GM18861 (cell line): Measurements from ENCODE around the gene ZIC4.

Experiments
- ATAC-seq: cut with Tn5 transposase; IDR thresholded peaks from one replicate; pipeline ENCODE4 v1.9.1; 2021; ENCODE audit not compliant: unreplicated experiment

Gene ZIC4

DNA sequence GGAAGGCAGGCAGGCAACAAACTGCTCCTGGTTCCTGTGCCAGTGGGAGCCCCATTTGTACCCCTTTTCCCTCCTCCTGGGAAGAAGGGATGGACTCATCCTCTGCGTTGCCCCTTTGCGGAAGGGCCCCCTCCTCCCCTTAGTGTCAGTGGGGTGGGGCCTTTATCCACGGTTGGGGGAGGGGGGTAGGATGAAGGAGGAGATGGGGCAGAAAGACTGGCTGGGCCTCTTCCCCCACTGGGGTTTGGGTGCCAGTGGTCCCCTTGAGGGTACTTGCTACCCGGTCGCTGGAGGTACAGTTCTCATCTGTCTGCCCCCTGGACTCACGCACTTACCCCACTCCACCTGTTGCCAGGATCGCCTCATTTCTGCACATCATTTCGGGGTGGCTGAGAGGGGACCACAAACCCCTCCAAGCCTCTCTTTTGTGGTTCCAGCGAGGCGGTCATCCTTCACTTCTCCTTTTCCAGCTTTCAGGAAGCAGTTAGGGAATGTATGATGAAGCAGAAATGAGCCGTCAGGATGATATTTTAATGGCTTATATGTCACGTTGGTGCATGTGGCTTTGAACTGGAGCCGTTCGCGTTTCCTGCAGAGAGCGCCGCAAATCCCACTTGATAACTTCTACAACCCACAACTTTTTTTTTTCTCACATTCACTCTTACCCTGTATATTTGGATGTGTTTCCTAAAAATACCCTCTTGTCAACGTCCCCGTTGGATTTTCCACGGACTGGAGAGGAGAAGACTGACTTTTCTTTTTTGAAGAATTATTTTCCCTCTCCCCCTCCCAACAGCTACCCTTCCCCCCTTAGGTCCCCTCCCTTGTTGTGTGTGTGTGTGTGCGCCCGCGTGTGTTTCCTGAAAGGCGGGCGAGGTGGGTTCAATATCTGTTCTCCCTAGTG is at the start of gene ZIC4:
ZIC4 (minus strand) TSS at position 516 of the 904 bp plus-strand sequence. CDS start 3,746 bp downstream, outside the sequence.
- ATAC-seq = no peak

DNA sequence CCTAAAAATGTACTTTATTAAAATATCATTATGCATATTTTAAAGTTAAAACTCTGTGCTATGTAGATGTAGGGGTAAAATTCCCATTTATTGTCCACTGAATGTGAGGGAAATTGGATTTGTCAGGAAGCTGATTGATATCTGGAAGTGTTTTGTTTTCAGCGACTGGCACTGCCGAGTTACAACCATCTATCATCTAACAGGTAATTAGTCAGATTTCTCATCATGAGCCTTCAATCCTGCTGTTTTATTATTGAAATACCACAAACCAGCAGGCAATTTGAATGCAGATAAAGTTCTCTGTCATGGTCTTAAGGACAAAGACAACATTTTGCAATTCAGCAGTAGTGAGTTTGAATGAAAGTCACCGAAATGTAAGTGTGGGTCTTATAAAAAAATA is 43.3 kb upstream of the ZIC4 start:
- ATAC-seq = no peak

DNA sequence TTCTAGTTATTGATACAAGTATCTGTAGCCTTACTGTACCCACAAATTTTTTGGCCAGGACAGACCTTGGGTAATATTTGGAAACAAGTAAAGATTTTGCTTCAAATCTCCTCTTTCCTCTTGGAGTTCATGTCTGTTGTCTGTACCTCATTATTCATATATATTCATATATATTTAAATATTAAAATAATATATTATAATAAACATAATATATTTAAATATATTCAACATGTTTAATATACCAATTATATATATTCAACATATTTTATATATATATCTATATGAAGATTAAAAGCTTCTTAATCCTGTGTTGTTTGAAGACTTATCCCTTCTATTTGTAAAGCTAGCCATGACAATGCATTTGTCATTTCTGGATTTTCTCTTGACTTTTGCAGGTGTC is 40.9 kb upstream of the ZIC4 start:
- no peak for ATAC-seq

DNA sequence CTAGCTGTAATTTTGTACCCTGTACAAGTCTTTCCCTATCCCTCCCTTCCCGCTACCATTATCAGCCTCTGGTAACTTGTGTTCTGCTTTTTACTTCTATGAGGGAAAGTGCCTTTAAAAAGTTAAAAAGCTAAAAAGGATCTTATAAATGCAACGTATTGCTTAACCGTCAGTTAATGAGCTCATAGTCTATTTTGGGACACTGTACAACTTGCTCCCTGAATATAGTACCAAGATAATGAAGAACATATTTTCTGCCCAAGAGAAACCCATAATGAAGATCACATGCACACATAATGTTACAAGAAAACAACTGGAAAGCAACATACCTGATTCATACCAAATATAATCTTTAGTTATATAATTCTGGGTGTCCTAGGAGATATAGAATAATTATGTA is 25.4 kb upstream of the ZIC4 start:
- ATAC-seq = no peak

DNA sequence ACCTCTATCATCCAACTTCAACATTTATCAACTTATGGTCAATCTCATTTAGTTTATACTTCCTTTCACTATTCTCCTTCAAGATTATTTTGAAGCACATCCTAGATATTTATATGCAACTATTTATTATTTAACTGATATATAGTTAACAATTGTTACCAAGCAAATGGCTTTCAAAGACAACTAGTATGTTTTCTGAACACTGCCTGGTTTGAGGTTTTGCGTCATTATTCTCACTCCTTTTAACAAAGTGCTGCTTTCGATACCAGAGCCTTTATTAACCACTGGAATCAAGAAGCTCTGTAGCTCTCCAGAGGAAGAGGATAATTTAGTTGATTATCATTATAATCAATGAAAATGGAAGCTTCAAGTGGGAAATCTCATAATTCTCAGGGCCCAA is 22.4 kb upstream of the ZIC4 start:
- ATAC-seq = no peak

DNA sequence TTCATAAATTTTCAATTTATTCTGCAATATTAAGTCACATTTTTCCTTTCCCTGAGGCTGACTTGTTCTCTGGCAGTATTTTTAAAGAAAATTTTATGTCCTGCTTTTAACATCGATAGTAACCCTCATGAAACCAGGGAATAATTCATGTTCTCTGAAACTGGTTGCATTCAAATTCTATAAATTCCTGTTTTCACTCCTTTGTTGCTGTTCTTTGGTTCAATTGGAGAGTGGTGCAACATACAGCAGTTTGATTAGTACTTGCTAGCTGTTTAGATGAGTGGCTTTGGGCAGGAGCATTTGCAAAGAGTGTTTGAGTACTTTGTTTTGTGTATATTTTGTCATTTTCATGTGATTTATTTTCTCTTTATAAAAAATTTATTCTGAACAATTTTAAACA is 22.0 kb upstream of the ZIC4 start:
- ATAC-seq = no peak

DNA sequence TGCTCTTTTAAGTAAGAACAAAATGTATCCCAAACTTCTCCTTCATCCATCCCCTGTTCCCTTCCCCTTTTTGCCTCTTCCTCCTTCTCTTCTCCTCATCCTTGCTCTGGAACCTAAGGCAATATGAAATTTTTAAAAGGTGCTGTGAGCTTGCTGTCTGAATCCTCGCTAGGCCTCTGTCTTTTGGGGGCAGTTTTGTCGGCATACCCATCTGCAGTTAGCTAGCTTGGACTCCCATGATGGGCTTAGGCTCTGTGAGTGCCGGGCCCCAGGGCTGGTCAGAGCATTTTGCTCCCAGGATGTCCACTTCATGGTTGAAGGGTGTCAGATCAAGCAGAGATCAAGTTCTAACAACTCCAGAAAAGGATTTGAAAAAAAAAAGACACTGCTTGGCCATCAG is 21.4 kb upstream of the ZIC4 start:
- no peak for ATAC-seq

DNA sequence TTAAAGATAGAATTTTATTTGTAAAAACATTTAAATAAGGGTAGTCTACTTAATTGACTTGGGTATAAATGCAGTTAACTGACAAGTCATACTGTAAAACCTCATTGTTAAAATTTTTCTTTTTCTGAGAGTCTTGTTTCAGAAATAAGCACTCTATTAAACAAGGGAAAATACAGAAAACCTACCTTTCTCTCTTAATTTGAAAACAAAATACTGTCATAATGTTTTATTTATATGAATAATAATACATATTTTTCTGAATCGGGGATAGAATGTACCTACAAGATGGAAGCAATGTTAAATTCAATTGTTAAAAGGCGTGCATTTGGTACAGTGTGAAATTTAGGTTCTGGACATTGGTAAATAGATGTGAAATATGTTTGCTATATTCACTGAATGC is 20.6 kb upstream of the ZIC4 start:
- no peak for ATAC-seq

DNA sequence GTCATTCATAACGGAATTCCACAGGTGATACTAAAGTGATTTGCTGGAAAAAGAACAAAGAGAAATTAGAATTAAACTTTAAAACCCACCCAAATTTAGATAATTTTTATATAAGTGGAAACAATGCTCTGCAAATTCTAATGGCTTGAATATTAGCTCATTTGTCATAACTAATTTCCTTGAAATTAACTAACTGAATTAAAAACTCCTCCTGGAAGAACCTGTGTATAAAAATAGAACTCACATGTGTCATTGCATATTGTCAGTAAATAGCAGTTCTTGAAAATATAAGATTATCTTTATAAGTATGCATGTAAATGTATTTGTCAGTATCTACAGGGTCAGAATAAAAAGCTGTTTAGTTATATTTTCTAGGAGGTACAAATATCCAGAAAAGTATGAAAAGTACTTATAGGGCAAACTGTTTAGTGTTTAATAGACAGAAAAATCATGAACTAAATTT is 19.1 kb upstream of the ZIC4 start:
- ATAC-seq = no peak

DNA sequence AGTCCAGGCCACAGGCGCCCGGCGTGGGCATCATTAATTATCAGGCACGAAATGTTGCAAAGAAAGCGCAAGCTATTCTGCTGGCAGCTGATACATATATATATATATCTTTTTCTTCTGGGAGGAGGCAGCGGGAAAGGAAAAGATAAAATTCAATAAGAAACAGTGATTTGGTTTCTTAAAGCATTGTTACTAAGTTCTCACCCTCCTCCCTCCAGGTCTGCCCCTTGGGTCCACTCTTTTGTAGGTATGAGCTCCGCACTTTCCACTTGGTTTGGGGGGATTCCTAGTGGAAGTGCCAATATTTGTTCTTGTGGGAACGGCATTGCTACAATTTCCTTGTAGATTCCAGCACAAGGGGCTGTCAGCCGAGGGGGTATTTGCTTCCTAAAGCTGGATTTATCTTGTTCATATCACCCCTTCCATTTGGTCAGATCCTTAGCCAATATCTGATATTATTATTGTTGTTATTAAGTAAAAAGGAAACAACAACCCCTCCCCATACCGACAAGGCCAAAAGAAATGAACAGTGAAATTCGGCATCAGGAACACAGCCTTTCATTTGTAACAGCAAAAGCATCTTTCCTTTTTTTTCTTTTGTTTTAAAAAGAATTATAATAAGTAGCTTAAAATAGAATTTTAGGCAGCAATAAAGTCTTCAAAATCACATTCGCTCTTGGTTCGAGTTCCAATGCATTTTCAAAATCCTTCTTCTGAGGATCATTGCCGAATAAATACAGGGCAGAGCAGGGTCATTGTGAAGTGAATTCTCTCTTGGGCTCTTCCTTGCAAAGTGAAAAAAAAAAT is 18.4 kb upstream of the ZIC4 start:
- ATAC-seq = no peak

DNA sequence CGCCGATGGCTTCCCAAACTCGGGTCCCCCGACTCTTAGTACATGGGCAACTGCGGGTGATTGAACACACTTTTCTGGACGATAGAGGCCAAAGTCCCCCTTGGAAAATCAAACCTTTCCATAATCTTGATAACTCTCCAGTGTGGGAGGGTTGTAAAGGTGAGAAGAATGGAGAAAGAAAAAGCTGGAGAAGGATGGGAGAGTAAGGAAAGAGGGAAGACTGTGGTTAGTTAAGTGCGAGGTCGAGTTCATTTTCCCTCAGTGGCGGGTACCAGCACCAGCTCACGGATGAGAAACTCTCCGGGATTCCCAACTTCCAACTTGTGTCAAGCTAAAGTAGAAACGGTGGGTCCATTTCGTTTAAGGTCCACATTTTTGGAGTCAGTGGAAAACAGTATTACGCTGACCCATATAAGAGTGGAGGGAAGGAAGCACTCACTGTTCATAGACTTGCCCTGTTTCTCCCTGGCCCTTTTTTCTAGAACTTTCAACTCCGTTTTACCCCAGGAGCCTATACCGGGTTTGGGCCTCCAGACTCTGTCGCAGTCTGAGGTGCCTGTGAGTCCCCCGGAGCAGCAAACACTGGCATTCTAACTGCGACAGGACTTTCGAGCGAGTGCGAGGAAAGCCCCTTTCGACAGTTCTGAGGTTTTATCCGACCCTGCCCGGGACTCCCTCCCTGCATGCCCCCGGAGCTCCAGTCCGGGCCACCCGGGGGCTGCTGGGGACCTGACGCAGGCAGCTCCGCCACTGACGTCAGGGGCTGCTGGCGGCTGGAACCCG is 17.6 kb upstream of the ZIC4 start:
- ATAC-seq = no peak

DNA sequence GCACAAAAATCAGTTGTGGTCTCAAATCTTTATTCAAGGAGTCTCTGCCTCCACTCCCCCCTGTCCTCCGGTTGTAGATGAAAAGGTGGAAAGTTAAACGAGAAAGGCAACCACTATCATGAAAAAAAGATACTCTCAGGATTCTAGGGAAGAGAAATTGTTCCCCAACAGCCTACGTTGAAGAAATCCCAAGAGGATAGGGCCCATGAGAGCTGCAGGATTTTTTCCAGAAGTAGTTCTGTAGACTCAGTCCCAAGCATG is 17.1 kb upstream of the ZIC4 start:
- ATAC-seq = no peak

DNA sequence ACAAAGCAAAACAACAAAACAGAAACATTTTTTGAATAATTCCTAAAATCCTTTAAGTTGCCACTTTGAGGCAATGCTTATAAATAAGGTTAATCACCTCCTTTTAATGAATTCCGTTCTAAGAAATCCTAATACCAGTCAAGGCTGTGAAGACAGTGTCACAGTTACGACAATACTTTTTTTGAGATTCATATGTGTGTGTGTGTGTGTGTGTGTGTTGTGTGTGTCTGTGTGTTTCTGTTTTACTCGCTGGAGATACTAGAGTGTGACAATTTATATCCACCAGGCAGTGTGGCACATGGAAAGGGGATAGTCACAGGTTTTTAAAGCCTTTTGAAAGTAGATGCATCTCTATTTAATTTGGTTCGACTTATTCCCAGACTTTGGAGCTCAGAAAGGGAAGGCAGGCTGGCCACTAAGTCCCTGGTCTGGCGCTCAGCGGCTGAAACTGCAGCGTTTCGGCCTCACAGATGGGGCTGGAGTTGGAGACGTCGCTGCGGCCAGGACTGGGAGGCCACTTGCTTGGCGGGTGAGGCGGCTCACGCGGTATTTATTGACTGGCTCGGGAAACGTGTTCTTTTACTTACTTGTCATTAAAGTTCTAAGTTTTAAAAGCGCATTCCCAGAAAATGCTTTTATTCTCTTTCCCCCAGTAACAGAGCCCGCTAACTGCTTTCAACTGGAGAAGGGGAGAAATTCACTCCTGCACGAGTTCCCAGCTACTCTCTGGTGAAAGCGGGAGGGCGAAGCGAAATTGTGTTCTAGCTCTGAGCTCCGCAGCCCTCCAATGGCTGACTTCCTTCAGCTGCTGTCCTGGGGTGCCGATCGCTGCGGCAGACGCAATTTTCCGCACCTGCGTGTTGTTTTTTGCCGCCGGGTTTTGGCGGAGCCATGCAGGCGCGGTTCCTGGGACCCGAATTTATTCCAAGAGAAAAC is 16.5 kb upstream of the ZIC4 start:
- ATAC-seq = no peak

DNA sequence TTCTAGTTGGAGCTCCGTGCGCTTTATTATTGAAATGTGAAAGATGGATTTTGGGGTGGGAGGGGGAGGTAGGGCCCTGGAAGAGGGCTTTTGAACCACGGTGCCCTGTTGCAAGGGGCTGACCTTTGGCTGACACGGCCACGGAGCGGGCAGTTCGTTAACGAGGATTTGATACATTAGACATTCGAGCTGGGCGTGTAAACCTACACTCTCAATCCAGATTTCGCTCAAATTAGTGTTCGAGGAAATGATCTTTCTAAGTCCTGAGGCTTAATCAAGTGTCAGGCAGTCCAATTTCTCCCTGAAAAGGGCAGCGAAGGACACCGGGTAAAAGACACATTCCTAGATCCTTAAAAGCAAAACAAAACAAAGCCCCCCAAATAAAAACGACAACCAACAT is 15.9 kb upstream of the ZIC4 start:
- ATAC-seq = no peak

DNA sequence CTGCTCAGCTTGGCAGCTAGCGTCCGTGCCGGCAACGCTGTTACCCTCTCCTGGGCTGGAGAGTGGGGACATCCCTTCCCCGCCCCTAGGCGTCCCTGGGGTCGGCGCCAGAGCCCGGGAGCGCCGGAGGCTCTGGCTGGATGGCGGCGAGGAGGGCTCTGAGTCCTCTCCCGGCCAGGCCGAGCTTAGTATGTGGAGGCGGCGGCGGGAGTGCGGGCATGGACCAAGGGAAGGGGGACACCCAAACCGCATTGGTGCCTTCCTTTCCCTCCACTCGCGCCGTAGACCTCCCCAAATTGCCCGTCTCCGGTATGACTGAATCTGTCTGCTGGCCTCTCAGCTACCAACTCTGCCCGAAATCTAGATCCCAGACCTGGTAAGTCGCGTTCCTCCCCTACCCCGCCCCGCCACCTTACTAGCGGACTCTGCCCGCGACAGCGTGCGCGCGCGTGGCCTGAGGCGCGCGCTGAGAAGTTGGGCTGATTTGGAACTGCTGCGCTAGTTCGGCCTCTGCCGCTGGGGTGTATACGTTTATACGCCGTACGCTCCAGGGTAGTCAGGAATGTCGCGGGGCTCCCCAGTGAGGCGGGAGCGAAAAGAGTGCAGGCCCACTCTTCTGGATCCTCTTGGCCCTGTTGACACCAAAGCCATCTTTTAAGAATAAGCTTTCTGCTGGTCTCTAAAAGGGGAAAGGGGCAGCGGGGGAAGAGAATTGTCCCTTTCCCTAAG is 15.0 kb upstream of the ZIC4 start:
- no peak for ATAC-seq

DNA sequence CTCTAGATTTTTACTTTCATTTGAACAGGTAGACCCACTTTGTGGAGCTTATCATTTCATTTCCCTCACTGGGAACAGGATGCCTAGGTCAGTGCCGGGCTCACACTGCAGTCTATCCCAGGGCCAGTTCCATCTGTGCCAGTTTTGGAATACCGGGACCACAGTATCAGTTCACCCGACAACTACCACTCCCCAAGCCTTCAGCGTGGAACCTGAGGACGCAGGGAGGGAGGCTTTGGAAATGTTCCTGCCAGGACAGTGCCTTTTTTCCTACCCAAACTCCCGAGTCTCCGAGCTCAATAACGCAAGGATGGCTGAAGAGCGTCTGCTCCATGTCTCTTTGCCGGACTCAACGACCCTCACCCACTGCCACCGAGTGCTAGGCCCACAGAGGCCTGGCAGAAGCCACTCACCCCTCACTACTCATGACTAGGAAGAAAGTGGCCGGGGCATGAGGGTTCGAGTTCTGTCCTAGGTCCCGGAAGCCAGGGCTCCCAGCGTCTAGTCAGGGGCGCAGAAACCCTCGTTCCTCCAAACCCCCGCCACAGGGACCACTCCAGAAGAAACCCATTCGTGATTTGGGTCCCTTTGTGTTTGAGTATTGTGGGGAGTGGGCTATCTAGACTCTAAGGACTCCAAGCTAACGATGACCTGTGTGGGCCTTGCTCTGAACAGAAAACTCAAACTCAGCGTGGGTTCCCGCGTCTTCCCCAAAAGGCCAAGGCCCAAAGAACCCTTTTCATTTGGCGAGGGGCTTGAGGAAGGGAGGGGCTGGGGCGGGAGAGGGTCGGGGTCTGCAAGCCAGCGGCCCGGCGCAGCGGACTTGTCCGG is 14.2 kb upstream of the ZIC4 start:
- ATAC-seq = no peak

DNA sequence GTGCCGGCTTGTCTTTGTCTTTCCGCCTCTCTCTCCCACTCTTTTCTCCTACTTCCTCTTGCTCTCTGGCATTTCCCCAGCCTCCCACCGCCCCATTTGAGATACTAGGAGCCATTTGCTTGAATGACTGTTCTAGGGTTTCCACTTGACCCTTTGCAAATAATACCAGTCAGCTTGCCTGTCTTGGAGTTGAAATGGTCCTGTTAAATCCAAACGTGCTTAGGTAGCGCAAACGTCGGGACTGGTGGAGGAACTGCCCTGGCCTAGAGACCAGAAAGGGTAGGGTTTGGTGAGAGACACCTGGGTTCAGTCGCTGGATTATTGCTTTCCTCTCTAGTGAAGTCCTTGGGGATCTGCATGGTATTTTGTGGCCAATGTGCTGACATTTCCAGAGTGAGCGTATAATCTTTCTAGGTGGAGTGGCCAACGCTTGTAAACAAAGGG is 13.5 kb upstream of the ZIC4 start:
- ATAC-seq = no peak

DNA sequence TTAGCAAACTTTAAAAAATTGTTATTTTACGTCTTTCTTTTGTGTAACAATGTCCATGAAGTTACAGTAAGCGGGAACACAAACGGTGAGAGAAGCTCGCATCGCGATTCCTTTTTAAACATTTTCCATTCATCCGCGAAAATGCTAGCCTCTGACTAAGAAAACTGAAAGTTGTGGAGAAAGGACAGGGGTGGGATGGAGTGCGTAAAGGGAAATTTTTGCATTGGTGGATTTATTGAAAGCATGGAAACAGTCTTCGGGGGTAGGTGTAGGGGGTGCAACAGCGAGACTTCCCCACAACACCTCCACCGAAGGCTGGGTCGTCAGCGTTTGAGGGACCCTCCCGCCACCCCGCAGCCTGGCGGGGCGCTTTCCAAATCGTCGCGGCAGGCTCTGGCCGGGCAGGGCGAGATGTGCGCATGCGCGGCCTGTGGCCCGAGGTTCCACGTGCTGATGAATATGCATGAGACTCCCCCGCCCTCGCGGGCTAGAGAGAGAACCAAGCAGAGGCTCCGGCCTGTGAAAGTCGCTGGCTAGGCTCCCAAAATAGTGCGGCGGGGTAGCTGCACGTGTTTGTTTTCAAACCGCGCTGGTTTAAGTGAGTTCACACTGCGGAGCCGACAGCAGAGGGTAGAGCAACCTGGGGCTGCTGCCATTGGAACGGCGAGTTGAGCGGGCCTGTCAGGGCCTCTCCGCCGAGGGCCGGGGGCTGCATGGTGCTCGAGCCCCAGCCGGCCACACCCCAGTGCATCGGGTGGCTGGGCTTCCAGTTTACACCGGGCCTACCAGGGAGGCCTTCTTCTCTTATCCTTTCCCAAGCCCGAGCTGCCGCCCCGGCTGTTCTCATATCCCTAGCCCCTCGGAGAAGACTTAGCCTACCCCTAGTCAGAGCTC is 12.7 kb upstream of the ZIC4 start:
- no peak for ATAC-seq
